ENCODE measurements around the gene GNPTG. TPM values are rescaled to one million over a fixed set of nuclear protein-coding genes. Genes with fewer than 3 reads are reported as not detected.

Gene GNPTG
- total RNA-seq = 10 to 100 TPM; 39.2 to 48.0 TPM
- 32.2 to 50.2 reads per million in 2 donors for total RNA-seq

- Mint-ChIP-seq H3K27ac (peak within 1 kb of the TSS; percentile 88), H3K27me3 (no peaks in the 10 kb centered on the region), H3K4me1 (peaks cover 34% of the 10 kb centered on the region), H3K4me3 (peak within 1 kb of the TSS; percentile 87), H3K36me3 (ENCODE audit: low read depth) (no peaks in the 10 kb centered on the region)
- no peaks in the 10 kb centered on the region for H3K9me3 ChIP-seq (ENCODE audit: control insufficient read depth, low read length, poor library complexity, severe bottlenecking)
- DNase-seq = peak; percentile 84 to 87 (median 86)
- peak; percentile 92 for ATAC-seq
Measured at GRCh38 chr16:1351582-1352362, at the start of gene GNPTG, which contains the start of gene TSR3. Gene GNPTG, plus strand, starts transcription at chr16:1351931. Its CDS starts 35 bp downstream, at chr16:1351966. Gene TSR3, minus strand, starts transcription at chr16:1351878. Its CDS starts 74 bp downstream, at chr16:1351804.

- Mint-ChIP-seq H3K4me3 (peak overlapping the region; percentile 15), H3K36me3 (ENCODE audit: low read depth) (peaks cover 3% of the 10 kb centered on the region), H3K27me3 (no peaks in the 10 kb centered on the region), H3K27ac (no peak overlapping the region), H3K4me1 (peaks cover 22% of the 10 kb centered on the region)
- no peak for DNase-seq
- no peaks in the 10 kb centered on the region for H3K9me3 ChIP-seq (ENCODE audit: control insufficient read depth, low read length, poor library complexity, severe bottlenecking)
- no peak for ATAC-seq
Measured at GRCh38 chr16:1305823-1306222, 45.9 kb upstream of the GNPTG start.

DNA sequence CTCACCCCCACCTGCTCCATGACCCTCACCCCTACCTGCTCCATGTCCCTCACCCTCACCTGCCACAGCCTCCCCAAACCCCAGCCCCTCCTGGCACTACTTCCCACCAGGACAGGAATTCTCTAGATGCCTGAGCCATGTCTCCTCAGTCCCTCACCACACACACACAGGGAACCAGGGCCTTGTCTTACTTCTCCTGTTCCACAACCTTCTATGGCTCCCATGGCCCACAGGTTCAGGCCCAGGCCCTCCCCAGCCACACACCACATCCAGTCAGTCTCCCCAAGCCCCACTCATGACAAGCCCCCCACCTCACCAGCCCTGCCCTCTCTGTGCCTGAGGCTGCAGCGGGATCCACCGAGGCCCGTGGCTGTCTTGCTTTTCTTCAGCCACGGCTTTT is 45.4 kb upstream of the GNPTG start:
- Mint-ChIP-seq H3K4me3 (peak overlapping the region; percentile 33), H3K27ac (no peak overlapping the region), H3K4me1 (peaks cover 26% of the 10 kb centered on the region), H3K27me3 (no peaks in the 10 kb centered on the region), H3K36me3 (ENCODE audit: low read depth) (peaks cover 3% of the 10 kb centered on the region)
- DNase-seq (no peak), ATAC-seq (no peak)
- H3K9me3 ChIP-seq (ENCODE audit: control insufficient read depth, low read length, poor library complexity, severe bottlenecking) = no peaks in the 10 kb centered on the region

DNA sequence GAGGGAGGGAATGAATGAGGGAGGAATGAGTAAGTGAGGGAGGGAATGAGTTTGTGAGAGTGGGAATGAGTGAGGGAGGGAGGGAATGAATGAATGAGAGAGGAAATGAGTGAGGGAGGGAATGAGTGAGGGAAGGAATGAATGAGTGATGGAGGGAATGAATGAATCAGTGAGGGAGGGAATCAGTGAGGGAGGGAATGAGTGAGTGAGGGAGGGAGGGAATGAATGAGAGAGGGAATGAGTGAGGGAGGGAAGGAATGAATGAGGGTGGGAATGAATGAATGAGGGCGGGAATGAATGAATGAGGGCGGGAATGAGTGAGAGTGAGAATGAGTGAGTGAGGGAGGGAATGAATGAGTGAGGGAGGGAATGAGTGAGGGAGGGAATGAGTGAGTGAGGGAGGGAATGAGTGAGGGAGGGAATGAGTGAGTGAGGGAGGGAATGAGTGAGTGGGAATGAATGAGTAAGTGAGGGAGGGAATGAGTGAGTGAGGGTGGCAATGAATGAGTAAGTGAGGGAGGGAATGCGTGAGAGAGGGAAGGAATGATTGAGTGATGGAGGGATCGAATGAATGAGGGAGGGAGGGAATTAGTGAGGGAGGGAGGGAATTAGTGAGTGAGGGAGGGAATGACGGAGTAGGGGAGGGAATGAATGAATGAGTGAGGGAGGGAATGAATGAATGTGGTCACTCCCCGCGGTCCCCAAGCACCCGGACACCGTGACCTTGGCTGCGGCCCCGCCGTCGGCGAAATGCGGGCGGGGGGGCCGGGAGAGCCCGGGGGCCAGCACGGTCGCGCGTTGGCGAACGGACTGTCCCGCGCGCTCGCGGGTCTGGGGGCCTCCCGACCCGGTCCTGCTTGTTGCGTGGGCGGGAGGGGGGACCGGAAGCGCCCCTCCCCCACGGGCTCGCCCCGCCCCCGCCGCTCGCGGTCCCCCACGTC is 43.4 kb upstream of the GNPTG start:
- Mint-ChIP-seq H3K27ac (peak overlapping the region; percentile 89), H3K4me1 (peaks cover 21% of the 10 kb centered on the region), H3K36me3 (ENCODE audit: low read depth) (peaks cover 3% of the 10 kb centered on the region), H3K27me3 (no peaks in the 10 kb centered on the region), H3K4me3 (peak overlapping the region; percentile 86)
- DNase-seq = no peak
- H3K9me3 ChIP-seq (ENCODE audit: control insufficient read depth, low read length, poor library complexity, severe bottlenecking) = no peaks in the 10 kb centered on the region
- no peak for ATAC-seq

GRCh38 chr16:1308977-1309885 is 42.5 kb upstream of the GNPTG start, which contains the start of gene UBE2I:
Gene UBE2I, plus strand, starts transcription at chr16:1309636. Its CDS starts 4,395 bp downstream, at chr16:1314031.
- peaks cover 18% of the 10 kb centered on the region for H3K4me1 Mint-ChIP-seq

DNA sequence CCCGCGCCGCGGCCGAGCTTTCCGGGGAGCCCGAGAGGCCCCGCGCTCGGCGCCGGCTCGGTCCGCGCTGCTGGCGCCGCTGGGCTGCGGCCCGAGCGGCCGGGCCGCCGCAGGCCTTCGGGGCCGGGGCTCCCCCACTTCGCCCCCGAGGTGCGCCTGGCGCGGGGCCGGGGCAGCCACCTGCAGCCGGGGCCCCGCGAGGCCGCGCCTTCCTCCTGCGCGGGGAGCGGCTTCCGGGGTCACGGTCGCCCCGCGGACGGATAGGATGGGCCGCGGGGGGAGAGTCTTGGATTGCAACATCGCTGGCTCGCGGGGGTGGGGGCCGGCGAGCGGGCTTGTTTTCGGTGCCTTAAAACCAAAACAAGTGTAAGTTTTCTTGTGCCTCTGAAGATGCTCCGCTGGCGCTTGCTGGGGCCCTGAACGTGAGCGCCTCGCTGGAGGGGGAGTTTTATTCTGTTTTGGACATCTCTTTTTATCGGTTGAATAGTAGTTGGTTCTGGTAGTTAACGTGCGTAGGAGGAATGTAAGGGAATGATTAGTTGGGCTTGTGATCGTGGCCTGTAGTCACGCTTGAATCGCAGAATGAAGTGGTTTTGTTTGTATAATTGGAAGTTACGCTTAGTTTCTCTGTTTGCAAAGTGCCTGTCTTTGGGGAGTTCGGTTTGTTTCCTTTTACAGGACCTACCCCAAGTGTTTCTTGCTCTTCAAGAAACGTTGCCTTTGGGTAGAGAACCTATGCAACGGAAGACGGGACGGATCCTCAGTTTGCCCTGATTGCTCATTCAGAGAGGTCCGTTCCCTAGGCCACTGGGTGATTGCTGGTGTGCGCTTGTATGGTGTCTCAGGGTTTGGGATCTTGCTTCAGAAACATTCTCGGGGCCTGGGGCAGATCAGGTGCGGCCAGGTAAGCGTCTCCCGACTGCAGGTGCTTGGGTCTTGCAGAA is 41.6 kb upstream of the GNPTG start:
- H3K9me3 ChIP-seq (ENCODE audit: control insufficient read depth, low read length, poor library complexity, severe bottlenecking) = no peaks in the 10 kb centered on the region
- peak overlapping the region; percentile 96 for H3K27ac Mint-ChIP-seq
- H3K4me1 Mint-ChIP-seq = peaks cover 13% of the 10 kb centered on the region
- peaks cover 3% of the 10 kb centered on the region for H3K36me3 Mint-ChIP-seq (ENCODE audit: low read depth)
- DNase-seq (peak; percentile 43 to 58 (median 57)), ATAC-seq (peak; percentile 26)
- peak overlapping the region; percentile 100 for H3K4me3 Mint-ChIP-seq
- H3K27me3 Mint-ChIP-seq = no peaks in the 10 kb centered on the region

More at GRCh38 chr16:1308977-1309885, 42.5 kb upstream of the GNPTG start, which contains the start of gene UBE2I:
- H3K27ac Mint-ChIP-seq = peak within 1 kb of the TSS; percentile 96
- H3K4me3 Mint-ChIP-seq = peak within 1 kb of the TSS; percentile 100
- DNase-seq (peak; percentile 85 to 98 (median 94)), ATAC-seq (peak; percentile 76)
- H3K36me3 Mint-ChIP-seq (ENCODE audit: low read depth) = peaks cover 3% of the 10 kb centered on the region
- no peaks in the 10 kb centered on the region for H3K27me3 Mint-ChIP-seq
- no peaks in the 10 kb centered on the region for H3K9me3 ChIP-seq (ENCODE audit: control insufficient read depth, low read length, poor library complexity, severe bottlenecking)

- Mint-ChIP-seq H3K36me3 (ENCODE audit: low read depth) (peaks cover 3% of the 10 kb centered on the region), H3K27me3 (no peaks in the 10 kb centered on the region), H3K4me1 (peaks cover 13% of the 10 kb centered on the region), H3K4me3 (peak overlapping the region; percentile 100), H3K27ac (peak overlapping the region; percentile 96)
- ATAC-seq (no peak), DNase-seq (no peak)
- no peaks in the 10 kb centered on the region for H3K9me3 ChIP-seq (ENCODE audit: control insufficient read depth, low read length, poor library complexity, severe bottlenecking)
Measured at GRCh38 chr16:1310832-1311200, 40.9 kb upstream of the GNPTG start.

DNA sequence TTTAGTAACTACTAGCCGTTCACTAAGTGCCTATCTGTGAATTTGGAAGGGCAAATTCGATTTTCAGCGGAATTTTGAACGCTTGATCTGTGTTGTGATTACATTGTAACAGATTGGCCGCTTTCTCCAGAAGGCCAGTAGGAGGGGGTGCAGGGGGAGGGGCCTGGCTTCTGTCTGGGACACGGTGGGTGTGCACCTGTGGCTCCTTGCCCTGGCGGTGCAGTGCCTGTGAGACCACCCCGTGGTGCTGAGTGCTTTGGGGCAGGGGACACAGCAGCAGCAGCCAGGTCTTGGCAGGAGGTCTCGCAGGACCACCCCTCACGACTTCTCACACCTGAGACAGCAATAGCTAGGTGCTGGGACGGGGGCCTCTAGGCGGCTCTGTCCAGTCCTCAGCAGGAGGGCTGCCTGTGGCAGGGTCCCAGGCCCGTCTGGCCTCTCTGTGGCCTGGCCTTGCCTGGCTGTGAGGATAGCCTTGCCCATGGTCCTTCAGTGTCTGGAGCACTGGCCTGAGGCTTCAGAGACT is 40.5 kb upstream of the GNPTG start:
- DNase-seq = no peak
- H3K36me3 Mint-ChIP-seq (ENCODE audit: low read depth) = peaks cover 3% of the 10 kb centered on the region
- no peaks in the 10 kb centered on the region for H3K27me3 Mint-ChIP-seq
- no peak for ATAC-seq
- H3K4me3 Mint-ChIP-seq = peak overlapping the region; percentile 100
- H3K9me3 ChIP-seq (ENCODE audit: control insufficient read depth, low read length, poor library complexity, severe bottlenecking) = no peaks in the 10 kb centered on the region
- H3K4me1 Mint-ChIP-seq = peaks cover 13% of the 10 kb centered on the region
- peak overlapping the region; percentile 96 for H3K27ac Mint-ChIP-seq

- H3K4me1 Mint-ChIP-seq = peaks cover 13% of the 10 kb centered on the region
- H3K27me3 Mint-ChIP-seq = no peaks in the 10 kb centered on the region
- H3K27ac Mint-ChIP-seq = peak overlapping the region; percentile 96
- peak overlapping the region; percentile 100 for H3K4me3 Mint-ChIP-seq
- DNase-seq (no peak), ATAC-seq (no peak)
- H3K9me3 ChIP-seq (ENCODE audit: control insufficient read depth, low read length, poor library complexity, severe bottlenecking) = no peaks in the 10 kb centered on the region
- peaks cover 3% of the 10 kb centered on the region for H3K36me3 Mint-ChIP-seq (ENCODE audit: low read depth)
Measured at GRCh38 chr16:1311738-1312466, 39.8 kb upstream of the GNPTG start.

- no peaks in the 10 kb centered on the region for H3K9me3 ChIP-seq (ENCODE audit: control insufficient read depth, low read length, poor library complexity, severe bottlenecking)
- H3K4me3 Mint-ChIP-seq = peak overlapping the region; percentile 100
- peaks cover 3% of the 10 kb centered on the region for H3K36me3 Mint-ChIP-seq (ENCODE audit: low read depth)
- peak overlapping the region; percentile 96 for H3K27ac Mint-ChIP-seq
- peaks cover 13% of the 10 kb centered on the region for H3K4me1 Mint-ChIP-seq
- no peak for DNase-seq
- ATAC-seq = no peak
- H3K27me3 Mint-ChIP-seq = no peaks in the 10 kb centered on the region
Measured at GRCh38 chr16:1312467-1312816, 39.3 kb upstream of the GNPTG start.

DNA sequence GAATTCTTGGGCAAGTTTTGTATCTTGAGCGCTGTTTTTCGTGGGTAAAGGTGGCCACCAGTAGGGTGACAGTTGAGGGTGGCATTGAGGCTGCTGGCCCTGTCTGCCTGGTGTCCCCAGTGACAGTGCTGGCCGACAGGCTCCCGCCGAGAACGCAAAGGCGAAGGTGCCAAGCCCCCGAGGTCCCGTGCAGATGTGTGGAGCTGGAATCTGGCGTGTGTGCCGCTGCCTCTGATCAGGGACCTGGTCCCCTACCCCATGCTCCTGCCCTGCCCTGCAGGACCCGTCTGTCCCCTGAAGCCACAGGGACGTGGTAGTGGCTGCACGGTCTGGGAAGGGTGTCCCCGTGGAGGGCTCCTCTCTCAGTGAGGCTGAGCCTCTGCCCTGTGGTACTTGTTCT is 38.8 kb upstream of the GNPTG start:
- ATAC-seq (no peak), DNase-seq (no peak)
- H3K27me3 Mint-ChIP-seq = no peaks in the 10 kb centered on the region
- H3K9me3 ChIP-seq (ENCODE audit: control insufficient read depth, low read length, poor library complexity, severe bottlenecking) = no peaks in the 10 kb centered on the region
- H3K4me3 Mint-ChIP-seq = peak overlapping the region; percentile 100
- peaks cover 3% of the 10 kb centered on the region for H3K36me3 Mint-ChIP-seq (ENCODE audit: low read depth)
- peak overlapping the region; percentile 96 for H3K27ac Mint-ChIP-seq
- H3K4me1 Mint-ChIP-seq = peaks cover 13% of the 10 kb centered on the region
